HG03520 (cell line): ENCODE results near the gene PDE4B.

Experiments
- ATAC-seq: cut with Tn5 transposase; IDR thresholded peaks from one replicate; pipeline ENCODE4 v1.9.1; 2021; ENCODE audit warnings: mild to moderate bottlenecking, moderate library complexity; ENCODE audit not compliant: unreplicated experiment

The PDE4B gene

DNA sequence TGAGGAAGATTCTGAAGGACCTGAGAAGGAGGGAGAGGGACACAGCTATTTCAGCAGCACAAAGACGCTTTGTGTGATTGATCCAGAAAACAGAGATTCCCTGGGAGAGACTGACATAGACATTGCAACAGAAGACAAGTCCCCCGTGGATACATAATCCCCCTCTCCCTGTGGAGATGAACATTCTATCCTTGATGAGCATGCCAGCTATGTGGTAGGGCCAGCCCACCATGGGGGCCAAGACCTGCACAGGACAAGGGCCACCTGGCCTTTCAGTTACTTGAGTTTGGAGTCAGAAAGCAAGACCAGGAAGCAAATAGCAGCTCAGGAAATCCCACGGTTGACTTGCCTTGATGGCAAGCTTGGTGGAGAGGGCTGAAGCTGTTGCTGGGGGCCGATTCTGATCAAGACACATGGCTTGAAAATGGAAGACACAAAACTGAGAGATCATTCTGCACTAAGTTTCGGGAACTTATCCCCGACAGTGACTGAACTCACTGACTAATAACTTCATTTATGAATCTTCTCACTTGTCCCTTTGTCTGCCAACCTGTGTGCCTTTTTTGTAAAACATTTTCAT, 579.9 kb downstream of the PDE4B start:
- ATAC-seq: no peak

- ATAC-seq: no peak
Measured at GRCh38 chr1:66373157-66373591, 580.5 kb downstream of the PDE4B start.

DNA sequence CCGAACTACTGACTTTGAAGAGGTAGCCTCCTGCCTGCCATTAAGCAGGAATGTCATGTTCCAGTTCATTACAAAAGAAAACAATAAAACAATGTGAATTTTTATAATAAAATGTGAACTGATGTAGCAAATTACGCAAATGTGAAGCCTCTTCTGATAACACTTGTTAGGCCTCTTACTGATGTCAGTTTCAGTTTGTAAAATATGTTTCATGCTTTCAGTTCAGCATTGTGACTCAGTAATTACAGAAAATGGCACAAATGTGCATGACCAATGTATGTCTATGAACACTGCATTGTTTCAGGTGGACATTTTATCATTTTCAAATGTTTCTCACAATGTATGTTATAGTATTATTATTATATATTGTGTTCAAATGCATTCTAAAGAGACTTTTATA, 581.5 kb downstream of the PDE4B start:
- peak; percentile 45 for ATAC-seq

GRCh38 chr1:66374561-66375111, 581.9 kb downstream of the PDE4B start:
- ATAC-seq: peak; percentile 44

DNA sequence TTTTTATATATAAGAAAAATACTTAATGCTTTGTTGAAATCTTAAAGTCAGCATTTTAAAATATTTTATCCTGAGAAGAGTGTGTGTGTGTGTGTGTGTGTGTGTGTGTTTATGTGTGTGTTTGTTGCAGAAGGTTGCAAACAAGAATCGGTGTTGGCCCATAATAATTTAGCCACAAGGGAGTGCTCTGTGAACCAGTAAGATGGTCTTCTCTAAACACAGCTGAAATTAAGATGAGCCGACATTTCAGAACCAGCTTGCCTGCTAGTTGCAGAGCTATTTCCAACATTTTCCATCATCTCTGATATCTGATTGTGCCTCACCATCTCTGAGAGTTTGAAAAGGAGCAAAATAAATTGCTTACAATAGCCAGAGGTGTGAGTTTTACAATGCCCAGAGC, 582.4 kb downstream of the PDE4B start:
- no peak for ATAC-seq

GRCh38 chr1:66380452-66381212, 587.9 kb downstream of the PDE4B start:
- ATAC-seq: peak; percentile 97

DNA sequence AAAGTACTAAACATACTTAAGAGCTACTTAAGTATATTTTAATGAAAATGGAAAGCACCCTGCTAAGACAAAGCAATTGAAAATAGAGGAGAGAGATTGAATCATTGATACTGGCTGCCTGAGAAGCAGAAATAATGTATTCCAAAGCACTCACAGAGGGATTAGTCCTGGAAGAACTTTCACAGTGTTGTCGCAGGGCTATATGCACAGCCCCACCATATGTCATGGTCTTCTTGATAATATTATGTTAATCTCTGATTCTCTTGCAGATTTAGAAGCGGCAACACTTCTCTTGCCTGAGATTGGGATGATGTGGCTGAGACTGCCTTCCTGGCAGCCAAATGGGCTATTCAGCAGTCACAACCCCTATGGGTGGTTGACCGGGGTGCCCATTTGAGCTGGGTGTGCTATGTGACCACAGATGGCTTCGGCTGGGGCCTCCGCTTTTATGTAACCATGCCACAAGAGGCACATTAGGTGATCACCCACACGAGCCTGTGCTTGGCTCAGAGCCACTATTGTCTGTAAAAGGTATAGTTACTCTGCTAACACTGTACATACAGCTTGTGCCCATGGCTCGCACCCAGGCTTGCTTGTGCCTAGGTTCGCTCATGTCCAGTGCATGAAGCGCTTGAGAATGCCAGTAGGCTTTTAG, 589.1 kb downstream of the PDE4B start:
- no peak for ATAC-seq

- no peak for ATAC-seq
Measured at GRCh38 chr1:66383168-66383567, 590.5 kb downstream of the PDE4B start.

DNA sequence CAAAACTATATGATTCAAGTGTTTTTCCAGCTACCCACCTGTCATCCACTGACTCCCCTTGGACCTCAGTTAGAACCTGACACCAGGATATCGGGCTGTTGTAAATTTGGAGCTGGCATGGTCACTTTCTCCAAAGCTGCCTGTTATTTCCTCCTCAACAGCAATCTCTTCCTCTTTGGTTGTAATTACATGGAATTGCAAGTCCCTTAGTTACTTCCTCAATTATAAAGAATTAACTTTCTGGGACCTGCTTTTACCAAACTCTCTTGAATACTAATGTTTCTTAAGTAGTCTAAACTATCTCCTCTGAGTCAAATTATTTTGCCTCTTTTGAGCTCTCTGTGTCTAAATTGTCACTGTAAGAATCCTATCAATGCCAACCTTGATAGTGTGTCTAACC, 590.9 kb downstream of the PDE4B start:
- no peak for ATAC-seq

- ATAC-seq: no peak
Measured at GRCh38 chr1:66384258-66384921, 591.7 kb downstream of the PDE4B start.

GRCh38 chr1:66386712-66387111, 594.0 kb downstream of the PDE4B start:
- no peak for ATAC-seq

DNA sequence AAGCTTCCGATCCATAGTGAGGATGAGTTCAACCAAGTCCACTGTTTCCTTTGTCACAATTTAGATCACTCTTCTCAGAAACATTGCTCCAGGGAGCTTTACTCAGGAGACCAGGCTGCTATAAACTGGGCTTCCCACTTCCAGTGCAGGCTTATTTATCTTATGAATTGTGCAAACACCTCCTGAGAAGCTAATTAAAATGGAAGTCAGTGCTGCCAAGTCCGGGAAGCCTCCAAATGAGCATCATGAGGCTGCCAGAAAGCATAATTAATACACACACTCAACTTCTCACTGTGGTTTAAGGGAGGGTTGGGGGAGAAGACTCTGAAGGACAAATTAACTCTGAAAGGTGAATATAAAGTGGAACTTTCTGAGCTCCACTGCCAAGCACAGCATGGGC, 596.2 kb downstream of the PDE4B start:
- no peak for ATAC-seq

DNA sequence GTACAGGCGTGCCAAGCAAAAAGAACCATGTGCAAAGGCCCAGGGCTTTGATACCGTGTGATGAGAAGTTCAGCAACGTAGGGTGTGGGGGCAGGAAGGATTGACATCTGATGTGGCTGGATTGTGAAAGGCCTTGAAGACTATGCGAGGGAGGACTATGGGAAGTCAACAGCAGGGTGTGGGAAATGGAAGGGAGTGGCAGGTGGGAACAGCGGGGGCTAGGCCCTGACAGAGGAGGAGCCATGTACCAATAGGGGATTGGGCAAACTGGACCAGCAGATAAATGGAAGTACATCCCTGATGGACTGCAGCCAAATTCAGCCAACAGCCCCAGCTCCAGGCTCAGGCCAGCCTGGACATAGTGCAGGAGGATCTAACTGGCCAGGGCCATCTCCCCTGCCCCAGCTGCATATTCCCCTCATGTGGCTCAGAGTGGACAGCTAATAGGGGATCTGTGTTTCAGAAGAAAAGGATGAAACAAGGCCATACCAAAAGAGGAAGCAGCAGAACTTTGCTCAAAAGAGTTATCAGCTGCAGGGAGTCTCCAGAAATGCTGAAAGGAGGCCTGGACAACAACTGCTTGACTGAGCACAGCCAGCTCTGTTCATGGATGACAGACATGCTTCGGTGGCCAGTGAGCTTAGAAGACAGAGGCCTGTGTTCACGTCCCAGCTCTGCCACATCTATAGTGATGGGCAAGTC, 601.0 kb downstream of the PDE4B start:
- ATAC-seq: no peak

DNA sequence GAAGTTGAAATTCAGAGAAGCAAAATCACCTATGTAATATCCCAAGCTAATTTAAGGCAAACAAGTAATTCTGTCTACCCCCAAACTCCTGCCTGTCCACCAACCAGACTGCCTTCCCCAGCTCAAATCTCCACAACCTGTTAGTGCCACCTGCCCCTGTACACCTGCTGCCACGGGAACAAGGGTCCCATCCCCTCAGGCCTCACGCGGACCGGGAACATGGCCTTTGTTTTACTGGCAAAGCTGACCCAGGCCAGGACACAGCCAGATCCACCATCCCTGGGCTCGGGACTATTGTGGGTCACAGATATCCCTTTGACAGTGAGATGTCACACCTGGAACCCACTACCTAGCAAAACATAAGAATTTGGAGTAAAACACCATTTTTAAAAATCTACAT, 601.9 kb downstream of the PDE4B start:
- no peak for ATAC-seq

DNA sequence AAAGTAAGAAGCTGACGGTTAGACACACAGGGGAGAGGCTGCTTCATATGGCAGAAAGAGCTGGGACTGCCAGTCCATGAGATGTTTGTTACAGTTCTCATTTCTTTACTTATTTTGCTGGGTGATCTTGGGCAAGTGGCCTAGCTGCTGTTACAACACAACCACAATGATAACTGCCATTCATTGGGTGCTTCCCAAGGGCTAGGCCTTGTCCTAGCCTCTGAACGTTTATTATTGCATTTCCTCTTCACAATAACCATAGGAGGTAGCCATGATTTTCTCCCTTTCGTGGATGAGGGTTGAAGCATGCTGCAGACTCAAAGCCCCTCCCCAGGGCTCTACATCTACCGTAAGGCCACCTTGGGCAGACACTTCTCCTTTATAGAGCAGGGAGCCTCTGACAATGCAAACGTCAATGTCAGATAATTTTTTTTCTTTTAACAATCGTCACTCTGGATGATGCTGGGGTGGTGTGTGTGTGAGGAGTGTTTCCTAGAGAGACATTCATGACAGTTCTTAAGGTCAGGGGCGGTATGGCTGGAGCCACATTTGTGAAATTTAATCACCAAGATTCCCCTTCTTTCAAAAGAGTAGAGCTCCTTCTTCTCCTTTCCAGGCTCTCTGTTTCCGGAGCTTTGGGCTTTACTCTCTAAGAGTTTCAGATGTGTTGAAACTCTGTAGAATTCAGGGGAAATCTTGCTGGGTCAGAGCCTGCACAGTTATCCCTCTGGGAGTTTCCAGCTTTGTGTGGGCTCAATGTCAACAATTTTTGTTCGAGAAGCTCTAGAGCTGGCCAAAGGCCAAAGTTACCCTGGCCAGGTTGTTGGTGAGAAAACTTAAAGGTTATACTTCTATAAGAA, 602.7 kb downstream of the PDE4B start:
- ATAC-seq: peak; percentile 2

- peak; percentile 53 for ATAC-seq
Measured at GRCh38 chr1:66396212-66396890, 603.7 kb downstream of the PDE4B start.

DNA sequence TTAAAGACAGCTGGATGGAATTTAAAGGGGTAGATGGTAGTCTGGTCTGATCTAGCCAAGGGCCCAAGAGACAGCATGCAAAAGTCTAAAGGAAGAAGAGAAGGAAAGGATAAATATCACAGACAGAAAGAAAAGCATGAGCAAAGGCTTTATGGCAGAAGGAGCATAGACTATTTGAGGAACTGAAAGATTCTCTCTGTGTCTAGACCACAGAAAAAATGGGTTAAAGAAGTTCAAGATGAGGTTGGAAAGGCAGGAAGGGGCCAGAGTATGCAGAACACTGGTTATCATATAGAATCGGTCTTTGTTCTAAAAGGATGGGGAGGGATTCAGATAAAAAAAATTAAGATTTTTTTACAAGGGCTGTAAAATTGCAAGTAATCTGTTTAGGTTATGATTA, 604.5 kb downstream of the PDE4B start:
- peak; percentile 37 for ATAC-seq

DNA sequence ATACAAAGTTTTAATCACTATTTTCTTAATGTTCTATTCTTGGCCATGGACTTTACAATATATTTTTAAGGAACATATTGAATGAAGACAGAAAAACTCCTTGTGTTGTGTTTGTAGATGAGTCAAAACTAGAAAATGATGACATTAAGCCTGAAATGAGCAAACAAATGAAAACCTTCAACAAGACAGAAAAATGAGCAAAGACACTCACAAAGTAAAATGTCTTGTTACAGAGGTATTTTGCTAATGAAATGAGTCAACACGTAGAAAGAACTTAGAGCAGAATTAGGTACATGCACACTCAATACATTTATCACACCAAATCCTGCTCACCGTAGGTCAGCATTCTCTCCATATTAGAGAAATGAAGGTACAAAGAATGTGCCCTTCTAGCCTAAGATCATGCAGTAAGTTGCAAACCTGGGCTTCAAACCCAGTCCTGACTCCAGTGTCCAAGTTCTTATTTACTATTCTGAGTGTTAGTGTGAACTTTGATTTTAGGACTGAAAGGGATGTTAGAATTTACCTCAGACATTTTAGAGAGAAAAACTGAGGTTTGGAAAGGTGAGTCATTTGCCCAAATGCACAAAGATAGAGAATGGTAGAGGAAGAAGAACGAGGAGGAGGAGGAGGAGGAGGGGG, 607.3 kb downstream of the PDE4B start:
- peak; percentile 24 for ATAC-seq

GRCh38 chr1:66400660-66401059, 608.0 kb downstream of the PDE4B start:
- no peak for ATAC-seq
